Loucy (cell line): ENCODE measurements around the gene B4GALT2.

Source experiments
- CTCF ChIP-seq: fragments of 200-600 bp; sonication (generic); conservative IDR thresholded peaks from 2 replicates; pipeline ENCODE4 v1.5.1; 2014; ENCODE audit warnings: mild to moderate bottlenecking, antibody characterized with exemption, low read length
- EZH2phosphoT487 ChIP-seq: fragments of 200-600 bp; IDR thresholded peaks from 2 replicates; pipeline ENCODE4 v1.6.1; 2018; ENCODE audit warnings: antibody characterized with exemption, mild to moderate bottlenecking, moderate library complexity, borderline replicate concordance

GRCh38 chr1:44013949-44014348, 34.9 kb downstream of the B4GALT2 start:
- TF ChIP-seq CTCF: no peak
- TF ChIP-seq EZH2phosphoT487: no peak
